GM21717 (cell line): ENCODE measurements around the gene GIGYF1.
"Not testable (repeated sequence)": the region's sequence is repeated elsewhere in the genome, so short reads cannot be mapped to it uniquely, and the experiment has no call there.

ENCODE experiments used
- ATAC-seq: cut with Tn5 transposase; IDR thresholded peaks from one replicate; pipeline ENCODE4 v1.9.1; 2021; ENCODE audit warnings: mild to moderate bottlenecking, moderate library complexity; ENCODE audit not compliant: unreplicated experiment

The GIGYF1 gene

GRCh38 chr7:100673302-100673941 lies 20.6 kb downstream of the GIGYF1 start, which contains the start of gene GNB2:
TSS of gene GNB2 (plus strand) at chr7:100673740. CDS start at chr7:100676266, 2,526 bp downstream.
- ATAC-seq = peak; percentile 60

DNA sequence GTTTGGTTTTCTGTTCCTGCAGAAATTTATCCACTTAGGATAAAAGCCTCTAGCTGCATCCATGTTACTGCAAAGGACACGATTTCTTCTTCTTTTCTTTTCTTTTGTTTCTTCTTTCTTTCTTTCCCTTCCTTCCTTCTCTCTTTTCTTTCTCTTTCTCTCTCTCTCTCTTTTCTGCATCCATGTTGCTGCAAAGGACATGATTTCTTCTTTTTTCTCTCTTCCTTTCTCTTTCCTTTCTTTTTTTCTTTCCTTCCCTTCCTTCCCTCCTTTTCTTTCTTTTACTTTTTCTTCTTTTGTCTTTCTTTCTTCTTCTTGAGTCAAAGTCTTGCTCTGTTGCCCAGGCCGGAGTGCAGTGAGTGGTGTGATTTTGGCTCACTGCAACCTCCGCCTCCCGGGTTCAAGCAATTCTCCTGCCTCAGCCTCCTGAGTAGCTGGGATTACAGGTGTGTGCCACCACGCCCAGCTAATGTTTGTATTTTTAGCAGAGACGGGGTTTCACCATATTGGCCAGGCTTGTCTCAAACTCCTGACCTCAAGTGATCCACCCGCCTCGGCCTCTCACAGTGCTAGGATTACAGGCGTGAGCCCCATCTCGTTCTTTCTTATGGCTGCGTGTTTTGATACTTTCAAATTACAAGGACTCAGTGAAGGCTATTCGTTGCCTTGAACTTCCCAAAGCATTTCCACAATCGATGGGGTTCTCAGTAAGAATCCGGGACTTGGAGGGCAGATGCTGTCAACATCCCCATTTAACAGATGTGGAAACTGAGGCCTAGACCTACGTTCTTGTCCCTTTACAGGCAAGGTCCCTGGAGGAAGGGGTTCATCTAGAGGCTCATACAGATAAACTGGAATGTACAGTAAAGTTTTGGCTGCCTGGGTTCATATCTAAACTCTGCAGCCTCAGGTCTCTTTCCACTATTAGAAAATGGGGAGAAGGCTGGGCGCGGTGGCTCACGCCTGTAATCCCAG lies 22.4 kb downstream of the GIGYF1 start:
- ATAC-seq = no peak

GRCh38 chr7:100670074-100670473 lies 24.0 kb downstream of the GIGYF1 start:
- no peak for ATAC-seq

GRCh38 chr7:100669106-100669505 lies 24.9 kb downstream of the GIGYF1 start:
- not testable (repeated sequence) for ATAC-seq

DNA sequence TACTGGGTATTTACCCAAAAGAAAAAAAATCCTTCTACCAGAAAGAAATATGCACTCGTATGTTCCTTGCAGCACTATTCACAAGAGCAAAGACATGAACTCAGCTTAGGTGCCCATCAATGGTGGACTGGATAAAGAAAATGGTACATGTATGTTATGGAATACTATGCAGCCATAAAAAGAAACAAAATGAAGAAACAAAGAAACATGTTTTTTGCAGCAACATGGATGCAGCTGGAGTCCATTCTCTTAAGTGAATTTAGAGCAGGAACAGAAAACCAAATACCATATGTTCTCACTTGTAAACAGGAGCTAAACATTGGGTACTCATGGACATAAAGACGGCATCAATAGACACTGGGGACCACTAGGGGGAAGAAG lies 26.0 kb downstream of the GIGYF1 start:
- no peak for ATAC-seq

DNA sequence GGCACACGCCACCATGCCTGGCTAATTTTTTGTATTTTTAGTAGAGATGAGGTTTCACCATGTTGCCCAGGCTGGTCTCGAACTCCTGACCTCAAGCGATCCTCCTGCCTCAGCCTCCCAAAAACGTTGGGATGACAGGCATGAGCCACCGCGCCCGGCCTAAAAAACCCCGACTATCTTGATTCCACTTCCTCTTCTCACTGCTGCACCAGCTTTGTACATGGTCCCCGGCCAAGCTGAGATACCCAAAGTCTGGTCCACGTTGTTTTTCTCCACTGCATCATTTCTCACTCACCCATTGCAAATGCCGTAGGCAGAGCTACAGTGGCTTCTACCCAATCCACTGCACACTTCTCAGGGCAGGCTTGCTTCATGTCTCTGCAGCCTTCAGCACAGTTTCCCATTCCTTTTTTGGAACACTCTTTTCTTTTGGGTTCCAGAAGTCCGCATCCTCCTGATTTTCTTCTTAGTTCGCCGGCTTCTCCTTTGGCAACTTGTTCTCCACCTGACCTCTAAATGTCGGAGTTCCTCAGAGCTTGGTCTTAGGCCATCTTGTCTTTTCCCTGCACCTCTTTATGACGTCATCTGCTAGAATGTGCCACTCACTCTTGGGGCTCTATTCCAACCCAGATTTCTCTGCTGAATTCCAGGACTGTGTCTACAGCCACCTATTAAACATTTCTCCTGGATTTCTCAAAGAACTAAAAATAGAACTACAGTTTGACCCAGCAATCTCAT lies 26.6 kb downstream of the GIGYF1 start:
- no peak for ATAC-seq

GRCh38 chr7:100665168-100665726 lies 28.8 kb downstream of the GIGYF1 start:
- ATAC-seq = no peak

- ATAC-seq = not testable (repeated sequence)
Observed at GRCh38 chr7:100662194-100662776, 31.8 kb downstream of the GIGYF1 start.

DNA sequence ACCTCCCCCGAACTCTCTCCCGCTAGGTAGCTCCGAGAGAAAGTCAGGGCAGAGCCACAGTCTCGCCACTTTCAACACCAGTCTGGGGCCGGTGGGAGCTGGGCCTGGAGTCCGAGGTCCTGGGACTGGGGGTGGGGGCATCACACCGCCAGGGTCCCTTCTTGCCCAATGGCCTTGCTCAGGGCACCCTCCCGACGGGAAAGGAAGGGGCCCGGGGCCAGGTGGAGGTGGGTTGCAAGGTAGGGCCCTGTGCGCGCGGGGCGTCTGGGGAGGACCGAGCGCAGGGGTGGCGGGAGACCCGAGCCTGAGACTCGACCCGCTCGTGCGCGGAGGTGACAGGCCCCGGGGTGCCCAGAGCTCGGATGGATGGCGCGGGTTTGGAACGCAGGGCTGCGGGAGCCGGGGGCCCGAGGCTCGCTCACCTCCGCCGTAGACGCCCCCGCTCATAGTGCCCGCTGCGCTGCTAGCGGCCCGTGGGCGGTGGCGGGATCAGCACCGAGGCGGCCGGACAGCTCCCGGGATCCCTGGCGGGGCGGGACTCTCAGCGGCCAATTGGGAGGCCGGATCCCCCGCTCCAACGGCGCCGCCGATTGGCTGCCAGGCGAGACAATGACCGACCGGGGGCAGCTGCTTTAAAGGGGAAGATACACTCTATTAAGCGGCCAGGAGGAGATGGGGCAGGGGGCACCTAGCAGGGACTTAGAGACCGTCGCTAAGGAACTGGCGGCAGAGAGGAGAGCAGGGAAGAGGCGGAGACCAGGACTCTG lies 38.0 kb downstream of the GIGYF1 start, which contains the start of gene ACTL6B:
TSS of gene ACTL6B (minus strand) at position 541 of the 767 bp plus-strand sequence. CDS start at position 447, 94 bp downstream.
- ATAC-seq = no peak

DNA sequence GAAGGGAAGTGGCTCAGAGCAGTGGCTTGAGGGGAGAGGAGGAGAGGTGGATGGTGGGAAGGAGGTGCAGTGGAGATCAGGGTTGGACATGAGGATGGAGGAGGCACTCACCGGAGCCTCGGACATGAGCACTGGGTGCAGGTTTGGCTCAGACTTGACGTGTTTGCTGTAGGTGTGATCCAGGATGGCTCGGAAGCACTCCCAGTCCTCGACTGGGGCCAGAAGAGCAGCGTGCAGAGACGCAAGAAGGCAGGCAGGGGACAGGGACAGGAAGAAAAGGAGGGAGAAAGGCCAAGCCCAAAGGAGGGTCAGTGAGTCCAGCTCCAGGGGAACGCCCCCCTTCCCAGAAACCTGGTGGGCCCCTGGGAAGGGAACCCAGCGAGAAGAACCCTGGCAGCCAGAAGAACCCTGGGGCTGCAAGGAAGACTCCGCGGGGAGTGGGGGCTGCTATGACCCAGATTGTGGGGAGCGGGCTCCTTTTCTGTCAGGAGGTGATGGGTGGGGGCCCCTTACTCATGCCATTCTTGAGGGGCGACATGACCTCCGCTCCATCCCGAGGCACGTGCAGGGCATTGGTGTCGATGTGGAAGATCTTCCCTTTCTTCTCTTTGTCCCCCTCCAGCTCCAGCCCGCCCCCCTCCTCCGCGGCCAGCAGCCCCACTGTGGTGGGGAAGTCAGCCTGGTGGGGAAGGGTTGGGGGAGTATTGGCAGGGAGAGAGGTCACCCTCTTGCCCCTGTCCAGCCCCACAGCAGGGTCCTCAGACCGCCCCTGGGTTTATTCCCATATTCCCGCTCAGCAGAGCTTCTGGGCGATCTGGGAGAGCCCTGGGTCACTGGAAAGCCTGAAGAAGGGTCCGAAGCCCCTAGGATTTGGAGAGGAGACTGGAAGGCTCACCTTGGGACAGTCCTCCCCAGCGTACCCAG lies 38.9 kb downstream of the GIGYF1 start:
- ATAC-seq = no peak

DNA sequence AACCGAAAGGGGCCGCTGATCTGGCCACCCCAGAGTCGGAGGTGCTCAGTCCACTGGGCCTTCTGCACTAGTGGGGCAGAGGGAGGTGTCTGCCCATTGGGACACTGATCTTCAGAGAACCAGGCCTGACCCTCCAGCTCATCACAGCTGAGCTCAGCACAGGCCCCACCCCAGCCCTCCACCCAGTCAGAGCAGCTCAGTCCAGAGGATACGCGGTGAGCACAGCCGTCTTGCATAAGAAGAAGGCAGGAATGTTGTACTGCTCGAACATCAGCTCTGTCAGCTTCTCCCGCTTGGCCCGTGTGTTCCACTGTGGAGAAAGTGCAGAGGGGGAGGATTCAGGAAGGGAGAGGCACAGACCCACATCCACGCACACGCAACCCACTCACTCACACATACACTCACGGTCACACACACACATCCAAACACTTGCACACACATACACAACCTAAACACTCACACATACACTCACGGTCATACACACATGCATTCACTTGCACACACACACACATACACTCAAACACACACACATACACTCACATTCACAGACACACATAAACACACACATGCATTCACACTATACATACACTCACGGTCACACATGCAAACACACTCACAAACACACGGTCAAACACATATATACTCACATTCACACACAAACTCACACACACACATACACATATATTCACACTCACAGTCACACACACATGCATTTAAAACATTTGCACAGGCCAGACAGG lies 44.1 kb downstream of the GIGYF1 start:
- ATAC-seq = no peak

DNA sequence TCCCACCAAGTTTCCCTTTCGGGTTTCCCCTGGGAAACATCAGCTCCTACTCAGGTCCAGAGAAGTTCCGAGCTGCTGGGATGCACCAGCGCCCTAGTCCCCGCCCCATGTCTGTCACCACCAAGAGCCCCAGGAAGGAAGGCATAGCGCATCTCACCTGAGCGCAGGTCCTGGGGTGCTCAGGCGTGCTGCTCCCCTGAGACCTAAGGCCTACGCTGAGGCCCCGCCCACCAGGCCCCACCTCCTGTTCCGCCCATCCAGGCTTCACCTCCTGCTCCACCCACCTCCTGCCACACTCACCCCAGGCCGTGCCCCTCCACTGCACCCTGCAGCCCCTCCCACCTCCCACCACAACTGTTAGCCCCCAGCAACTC lies 51.5 kb downstream of the GIGYF1 start:
- no peak for ATAC-seq

- ATAC-seq = no peak
Observed at GRCh38 chr7:100641860-100642533, 52.1 kb downstream of the GIGYF1 start.

DNA sequence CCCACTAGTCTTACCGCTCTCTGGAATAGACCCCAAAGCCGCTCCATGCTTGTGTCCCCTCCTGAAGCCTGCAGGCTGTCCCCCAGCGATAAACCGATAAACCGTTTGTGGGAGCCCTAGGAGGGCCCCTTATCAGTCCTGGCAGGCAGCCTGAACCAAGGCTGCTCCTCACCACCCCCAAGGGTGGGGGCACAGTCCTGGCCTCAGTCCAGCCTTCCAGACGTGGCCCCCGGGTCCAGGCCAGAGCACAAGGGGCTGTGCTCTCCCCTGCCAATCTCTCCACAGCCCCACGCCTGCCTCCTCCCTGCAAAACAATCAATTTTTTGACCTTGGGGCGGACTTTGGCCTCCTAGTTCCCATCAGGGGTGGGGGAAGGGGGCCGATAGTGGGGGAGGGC lies 52.6 kb downstream of the GIGYF1 start, which contains the start of gene TFR2:
TSS of gene TFR2 (minus strand) at position 90 of the 397 bp plus-strand sequence. CDS start at position 47, 43 bp downstream.
- no peak for ATAC-seq

- ATAC-seq = no peak
Observed at GRCh38 chr7:100640517-100641440, 53.3 kb downstream of the GIGYF1 start.

DNA sequence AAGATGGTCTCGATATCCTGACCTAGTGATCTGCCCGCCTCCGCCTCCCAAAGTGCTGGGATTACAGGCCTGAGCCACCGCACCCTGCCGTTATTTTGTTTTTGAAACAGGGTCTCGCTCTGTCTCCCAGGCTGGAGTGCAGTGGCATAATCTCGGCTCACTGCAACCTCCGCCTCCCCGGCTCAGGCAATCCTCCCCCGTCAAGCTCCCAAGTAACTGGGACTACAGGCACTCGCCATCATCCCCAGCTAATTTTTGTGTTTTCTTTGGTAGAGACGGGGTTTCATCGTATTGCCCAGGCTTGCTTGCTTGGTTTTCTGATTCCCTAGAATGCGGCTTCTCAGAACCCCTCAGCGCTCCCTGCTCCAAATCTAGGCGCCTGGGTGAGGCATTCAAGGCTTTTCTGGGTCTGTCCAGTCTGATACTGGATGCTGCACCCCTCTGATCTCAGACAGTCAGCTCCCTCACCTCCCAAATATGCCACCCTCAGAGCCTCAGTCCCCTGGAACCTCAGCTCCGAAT lies 54.0 kb downstream of the GIGYF1 start:
- no peak for ATAC-seq
